PC-3 (cell line): ENCODE data around the gene LINGO1. TPM values are rescaled to one million over a fixed set of nuclear protein-coding genes. Genes with fewer than 3 reads are reported as not detected.

Source experiments
- ATAC-seq: fragments of 200-7000 bp; cut with Tn5 transposase; 2 replicates; pipeline ENCODE4 v1.9.1; 2020; ENCODE audit warnings: mild to moderate bottlenecking, moderate library complexity
- BruUV-seq: library from RNA; stranded (reverse); fragments of 400-500 nt; replicated peaks from 2 replicates; lab custom pipeline; 2021; lab: Mats Ljungman, UMichigan
- CTCF ChIA-PET: fragments of 300-600 bp; sonication (Branson Sonifier 250); formaldehyde crosslinking; loops from one replicate; lab custom pipeline; 2022; ENCODE audit warnings: antibody characterized with exemption; lab: Charles Lee
- POLR2A ChIA-PET: fragments of 300-600 bp; sonication (Branson Sonifier 250); formaldehyde crosslinking; loops from one replicate; lab custom pipeline; 2022; ENCODE audit warnings: antibody characterized with exemption; ENCODE audit not compliant: unreplicated experiment; lab: Charles Lee
- DNase-seq: peaks from one replicate; pipeline ENCODE4 v3.0.0-alpha.2; 2015
- H2AFZ ChIP-seq: fragments of 300-600 bp; sonication (generic); 2 replicates; pipeline ENCODE4 v1.6.0; 2016; ENCODE audit warnings: antibody characterized with exemption, low read length
- H3F3A ChIP-seq: fragments of 300-600 bp; sonication (generic); one replicate; pipeline ENCODE4 v1.6.0; 2017; ENCODE audit warnings: antibody characterized with exemption, low read length, control low read depth, mild to moderate bottlenecking; ENCODE audit not compliant: unreplicated experiment
- H3K27ac ChIP-seq: fragments of 300-600 bp; sonication (generic); 2 replicates; pipeline ENCODE4 v1.5.1; 2016; ENCODE audit warnings: mild to moderate bottlenecking, low read length
- H3K27me3 ChIP-seq: fragments of 300-600 bp; sonication (generic); 2 replicates; pipeline ENCODE4 v1.6.1; 2016; ENCODE audit warnings: low read length, mixed read lengths
- H3K36me3 ChIP-seq: fragments of 300-600 bp; sonication (generic); 2 replicates; pipeline ENCODE4 v1.6.1; 2016; ENCODE audit warnings: low read depth, mixed run types, low read length, mixed read lengths
- H3K4me1 ChIP-seq: fragments of 300-600 bp; sonication (generic); 2 replicates; pipeline ENCODE4 v1.5.1; 2016; ENCODE audit warnings: low read length; ENCODE audit not compliant: insufficient read depth
- H3K4me2 ChIP-seq: fragments of 300-600 bp; sonication (generic); 2 replicates; pipeline ENCODE4 v1.6.0; 2016; ENCODE audit warnings: low read length
- H3K4me3 ChIP-seq: fragments of 300-600 bp; sonication (generic); 2 replicates; pipeline ENCODE4 v1.5.1; 2016; ENCODE audit warnings: mild to moderate bottlenecking, low read length, mixed read lengths
- H3K79me2 ChIP-seq: fragments of 300-600 bp; sonication (generic); 2 replicates; pipeline ENCODE4 v1.6.1; 2017; ENCODE audit warnings: low read length, mixed read lengths
- H3K9ac ChIP-seq: fragments of 300-600 bp; sonication (generic); 2 replicates; pipeline ENCODE4 v1.6.0; 2016; ENCODE audit warnings: mild to moderate bottlenecking, low read length
- H3K9me2 ChIP-seq: fragments of 300-600 bp; sonication (generic); replicated peaks from 2 replicates; pipeline ENCODE4 v1.6.1; 2016; ENCODE audit warnings: mixed run types, low read length, mixed read lengths
- H3K9me3 ChIP-seq: fragments of 300-600 bp; sonication (generic); 2 replicates; pipeline ENCODE4 v1.6.1; 2016; ENCODE audit warnings: low read length, mixed read lengths
- H4K20me1 ChIP-seq: fragments of 300-600 bp; sonication (generic); 2 replicates; pipeline ENCODE4 v1.6.1; 2016; ENCODE audit warnings: low read length, mixed read lengths
- CTCF ChIP-seq: fragments of 300-600 bp; sonication (generic); conservative IDR thresholded peaks from 2 replicates; pipeline ENCODE4 v1.5.1; 2017; ENCODE audit warnings: antibody characterized with exemption, low read depth, mild to moderate bottlenecking, low read length
- EZH2 ChIP-seq: fragments of 300-600 bp; sonication (generic); IDR thresholded peaks from one replicate; pipeline ENCODE4 v1.6.1; 2017; ENCODE audit warnings: antibody characterized with exemption, mild to moderate bottlenecking, low read length; ENCODE audit not compliant: unreplicated experiment
- EZH2phosphoT487 ChIP-seq: fragments of 300-600 bp; sonication (generic); IDR thresholded peaks from 2 replicates; pipeline ENCODE4 v1.6.1; 2018; ENCODE audit warnings: mild to moderate bottlenecking, antibody characterized with exemption, low read length, borderline replicate concordance
- intact Hi-C: fragments of 100-400 bp; cut with micrococcal nuclease; formaldehyde crosslinking; loops from 2 replicates; pipeline ENCODE4 v1.9.0; 2023
- total RNA-seq: library from RNA; depleted of rRNA; stranded (reverse); fragments of >200 nt; gene quantifications from 2 replicates; pipeline ENCODE4 v1.2.3, GENCODE V29; 2014

The LINGO1 gene
- total RNA-seq, 1 experiment from 2014 or later, result not detected

- no peak overlapping the region for H2AFZ ChIP-seq
Measured at GRCh38 chr15:77664428-77664827, 31.7 kb upstream of the LINGO1 start.

GRCh38 chr15:77663256-77663655, 30.5 kb upstream of the LINGO1 start:
- no peak for ATAC-seq
- CTCF ChIA-PET, result no interaction called here
- no TSS peak for BruUV-seq

More at GRCh38 chr15:77664428-77664827, 31.7 kb upstream of the LINGO1 start:
- Histone ChIP-seq H3F3A (no peaks in the 10 kb centered on the region), H3K36me3 (no peaks in the 10 kb centered on the region), H3K9me3 (no peaks in the 10 kb centered on the region), H3K4me2 (no peak overlapping the region), H3K9me2 (no peaks in the 10 kb centered on the region), H3K27me3 (peaks cover 26% of the 10 kb centered on the region; the same call in 1 of the 2 replicates), H3K4me1 (no peaks in the 10 kb centered on the region), H3K9ac (no peak overlapping the region), H3K27ac (no peak overlapping the region), H3K4me3 (no peak overlapping the region), H4K20me1 (no peaks in the 10 kb centered on the region), H3K79me2 (no peaks in the 10 kb centered on the region)
- CTCF ChIA-PET, result no interaction called here
- no peak for ATAC-seq
- POLR2A ChIA-PET, result interaction anchor here (0.6 kb wide), 1 partner anchor 157 kb away, joined by 8 read pairs; no protein-coding TSS in a partner anchor
- no peak for DNase-seq
- no TSS peak for BruUV-seq
- intact Hi-C loops, result no loop called here
- TF ChIP-seq EZH2phosphoT487, result no peak

GRCh38 chr15:77659350-77660321, 26.9 kb upstream of the LINGO1 start:
- no peak overlapping the region for H3K4me2 ChIP-seq
- no peaks in the 10 kb centered on the region for H3K79me2 ChIP-seq
- no peaks in the 10 kb centered on the region for H4K20me1 ChIP-seq
- H3K4me1 ChIP-seq, result no peaks in the 10 kb centered on the region
- peak; percentile 60 for DNase-seq
- TF ChIP-seq EZH2phosphoT487 (no peak), CTCF (peak; percentile 42)
- H3K4me3 ChIP-seq, result no peak overlapping the region
- no peak overlapping the region for H2AFZ ChIP-seq
- BruUV-seq, result no TSS peak
- no peak overlapping the region for H3K27ac ChIP-seq
- no peaks in the 10 kb centered on the region for H3F3A ChIP-seq
- ChIA-PET CTCF (no interaction called here), POLR2A (no interaction called here)
- ATAC-seq, result peak; percentile 60
- no peaks in the 10 kb centered on the region for H3K9me3 ChIP-seq
- H3K27me3 ChIP-seq, result no peaks in the 10 kb centered on the region
- no peaks in the 10 kb centered on the region for H3K9me2 ChIP-seq
- H3K36me3 ChIP-seq, result no peaks in the 10 kb centered on the region
- H3K9ac ChIP-seq, result no peak overlapping the region
- intact Hi-C loops, result no loop called here

More at GRCh38 chr15:77663256-77663655, 30.5 kb upstream of the LINGO1 start:
- Histone ChIP-seq H3K4me2 (no peak overlapping the region), H3F3A (no peaks in the 10 kb centered on the region), H3K9ac (no peak overlapping the region), H3K9me3 (no peaks in the 10 kb centered on the region), H3K27me3 (peaks cover 24% of the 10 kb centered on the region; the same call in 1 of the 2 replicates), H3K79me2 (no peaks in the 10 kb centered on the region), H3K4me1 (no peaks in the 10 kb centered on the region), H3K9me2 (no peaks in the 10 kb centered on the region), H4K20me1 (no peaks in the 10 kb centered on the region), H2AFZ (no peak overlapping the region), H3K27ac (no peak overlapping the region), H3K36me3 (no peaks in the 10 kb centered on the region), H3K4me3 (no peak overlapping the region)
- DNase-seq, result no peak
- intact Hi-C loops, result no loop called here
- no peak for TF ChIP-seq CTCF
- TF ChIP-seq EZH2phosphoT487, result no peak
- TF ChIP-seq EZH2, result no peak
- POLR2A ChIA-PET, result no interaction called here
